Liver (tissue), 9 donors: ENCODE measurements around the gene CNOT10. TPM values are rescaled to one million over a fixed set of nuclear protein-coding genes. Genes with fewer than 3 reads are reported as not detected.

Experiments
- DNase-seq: peaks from one replicate; pipeline ENCODE4 v3.0.0-alpha.2; 2017; ENCODE audit warnings: low spot score
- H3K27ac ChIP-seq, 2 donors: one replicate each; pipeline ENCODE4 v1.7.0; 2013; ENCODE audit warnings: inconsistent platforms in 2 of 2, low read length in 2 of 2, control low read depth in 1 of 2, low read depth in 1 of 2, mild to moderate bottlenecking in 1 of 2
- H3K27me3 ChIP-seq, 4 donors: one replicate each; pipeline versions ENCODE4 v1.6.1 to v1.7.0; 2013; ENCODE audit warnings: low read length in 3 of 4, inconsistent platforms in 1 of 4, mild to moderate bottlenecking in 1 of 4, moderate library complexity in 1 of 4; ENCODE audit not compliant: control insufficient read depth in 4 of 4, insufficient read depth in 4 of 4
- H3K36me3 ChIP-seq, 4 donors: one replicate each; pipeline versions ENCODE4 v1.6.1 to v1.7.0; 2013; ENCODE audit warnings: low read length in 3 of 4, mild to moderate bottlenecking in 3 of 4, low read depth in 1 of 4, moderate library complexity in 1 of 4; ENCODE audit not compliant: control insufficient read depth in 4 of 4, insufficient read depth in 3 of 4
- H3K4me1 ChIP-seq, 4 donors: one replicate each; pipeline versions ENCODE4 v1.6.1 to v1.7.0; 2013; ENCODE audit warnings: low read length in 3 of 4, mild to moderate bottlenecking in 3 of 4, moderate library complexity in 1 of 4; ENCODE audit not compliant: control insufficient read depth in 4 of 4, insufficient read depth in 4 of 4
- H3K4me3 ChIP-seq, 3 donors: one replicate each; pipeline versions ENCODE4 v1.6.1 to v1.7.0; 2013; ENCODE audit warnings: low read length in 3 of 3, control low read depth in 1 of 3, low read depth in 1 of 3, mild to moderate bottlenecking in 1 of 3
- H3K9ac ChIP-seq, 2 donors: one replicate each; pipeline ENCODE4 v1.7.0; 2013; ENCODE audit warnings: low read length in 2 of 2, mild to moderate bottlenecking in 2 of 2, moderate library complexity in 2 of 2, control low read depth in 1 of 2, low read depth in 1 of 2
- H3K9me3 ChIP-seq, 4 donors: one replicate each; pipeline versions ENCODE4 v1.6.1 to v1.7.0; 2013; ENCODE audit warnings: low read length in 3 of 4; ENCODE audit not compliant: control insufficient read depth in 4 of 4
- EGR1 ChIP-seq, 2 donors: IDR thresholded peaks; 2 replicates each; pipeline ENCODE4 v1.6.1; 2016 to 2018; ENCODE audit warnings: antibody characterized with exemption in 2 of 2, low read depth in 2 of 2
- FOXA1 ChIP-seq: IDR thresholded peaks from 2 replicates; pipeline ENCODE4 v1.6.1; 2016; ENCODE audit warnings: antibody characterized with exemption
- FOXA2 ChIP-seq: IDR thresholded peaks from 2 replicates; pipeline ENCODE4 v1.6.1; 2016; ENCODE audit warnings: antibody characterized with exemption
- GABPA ChIP-seq, 2 donors: IDR thresholded peaks in 1 of 2; conservative IDR thresholded peaks in 1 of 2; 2 replicates each; pipeline ENCODE4 v1.6.1; 2016; ENCODE audit warnings: antibody characterized with exemption in 2 of 2, mild to moderate bottlenecking in 1 of 2, moderate library complexity in 1 of 2
- HNF4A ChIP-seq, 2 donors: conservative IDR thresholded peaks; 2 replicates each; pipeline ENCODE4 v1.6.1; 2016; ENCODE audit warnings: antibody characterized with exemption in 2 of 2, mild to moderate bottlenecking in 2 of 2
- HNF4G ChIP-seq: IDR thresholded peaks from 2 replicates; pipeline ENCODE4 v1.6.1; 2016; ENCODE audit warnings: antibody characterized with exemption
- JUND ChIP-seq, 2 donors: IDR thresholded peaks; 2 replicates each; pipeline ENCODE4 v1.6.1; 2016; ENCODE audit warnings: antibody characterized with exemption in 2 of 2
- NR2F2 ChIP-seq: IDR thresholded peaks from 2 replicates; pipeline ENCODE4 v1.6.1; 2016; ENCODE audit warnings: antibody characterized with exemption
- RAD21 ChIP-seq, 2 donors: IDR thresholded peaks; 2 replicates each; pipeline ENCODE4 v1.6.1; 2016; ENCODE audit warnings: antibody characterized with exemption in 2 of 2, mild to moderate bottlenecking in 2 of 2
- RXRA ChIP-seq, 2 donors: IDR thresholded peaks; 2 replicates each; pipeline ENCODE4 v1.6.1; 2017 to 2018; ENCODE audit warnings: antibody characterized with exemption in 2 of 2, mild to moderate bottlenecking in 1 of 2
- SP1 ChIP-seq: IDR thresholded peaks from 2 replicates; pipeline ENCODE4 v1.6.1; 2018; ENCODE audit warnings: antibody characterized with exemption, mild to moderate bottlenecking
- TAF1 ChIP-seq: conservative IDR thresholded peaks from 2 replicates; pipeline ENCODE4 v1.6.1; 2016; ENCODE audit warnings: antibody characterized with exemption, mild to moderate bottlenecking
- YY1 ChIP-seq: IDR thresholded peaks from 2 replicates; pipeline ENCODE4 v1.6.1; 2016; ENCODE audit warnings: antibody characterized with exemption, mild to moderate bottlenecking
- WGBS: extraction: QIAGEN DNeasy Blood & Tissue Kit; methylation state at CpG from one replicate; pipeline ENCODE4 v1.1.7; 2013; 5-methylcytosine and 5-hydroxymethylcytosine counted together
- polyA plus RNA-seq, 2 donors: library from polyadenylated mRNA; stranded (reverse) in 1 of 2; unstranded in 1 of 2; fragments of 200-250 nt in 1 of 2; fragments of >200 nt in 1 of 2; fragmentation: Nextera tagmentation in 1 of 2; extraction: Ambion mirVana in 1 of 2; gene quantifications; one replicate each; pipeline versions ENCODE4 v1.2.1 to v1.2.3, GENCODE V29; 2013 to 2015
- total RNA-seq, 2 donors: library from RNA; depleted of rRNA; stranded (reverse); fragments of >200 nt; gene quantifications; one replicate each; pipeline ENCODE4 v1.2.3, GENCODE V29; 2014
- TF ChIP-seq, protein P1 (sequence below): IDR thresholded peaks from 2 replicates; pipeline ENCODE4 v1.6.1; 2016; ENCODE audit warnings: antibody characterized with exemption
- TF ChIP-seq, protein P2 (sequence below): IDR thresholded peaks from 2 replicates; pipeline ENCODE4 v1.6.1; 2016; ENCODE audit warnings: antibody characterized with exemption
- TF ChIP-seq, protein P3 (sequence below): IDR thresholded peaks from 2 replicates; pipeline ENCODE4 v1.6.1; 2016; ENCODE audit warnings: antibody characterized with exemption
- TF ChIP-seq, protein P4 (sequence below): IDR thresholded peaks from 2 replicates; pipeline ENCODE4 v1.6.1; 2016; ENCODE audit warnings: antibody characterized with exemption, mild to moderate bottlenecking
- TF ChIP-seq, protein P5 (sequence below): fragments of 150-350 bp; IDR thresholded peaks from 2 replicates; pipeline ENCODE4 v1.5.1; 2017; ENCODE audit warnings: improper control_type of control experiment, low read depth, low read length; ENCODE audit not compliant: missing input control
- donor health status: healthy.
- donor health status: healthy.
- donor health status: healthy.
- donor health status: healthy.
- donor health status: healthy.

Gene CNOT10
- total and polyA plus RNA-seq, 4 donors = 6.7 to 19.6 (median 11.1) TPM

GRCh38 chr3:32764481-32764880 is 79.5 kb downstream of the CNOT10 start:
- no peaks in the 10 kb centered on the region for H3K27me3 ChIP-seq
- WGBS = 96% methylated on average over 8 of the region's 8 CpGs
- H3K4me3 ChIP-seq = no peak overlapping the region
- no peak overlapping the region for H3K27ac ChIP-seq
- no peaks in the 10 kb centered on the region for H3K4me1 ChIP-seq
- no peak for DNase-seq
- no peaks in the 10 kb centered on the region for H3K9me3 ChIP-seq
- no peak overlapping the region for H3K9ac ChIP-seq
- H3K36me3 ChIP-seq = peaks cover 9 to 28% (median 18%) of the 10 kb centered on the region in 4 donors
- TF ChIP-seq FOXA2 = no peak
- no peak for TF ChIP-seq EGR1 (IDR thresholded peaks at IDR 0.05; ENCODE audit: low read depth in 2 of 2)
- no peak for TF ChIP-seq NR2F2
- TF ChIP-seq RXRA (IDR thresholded peaks at IDR 0.05) = no peak
- TF ChIP-seq, protein P1, sequence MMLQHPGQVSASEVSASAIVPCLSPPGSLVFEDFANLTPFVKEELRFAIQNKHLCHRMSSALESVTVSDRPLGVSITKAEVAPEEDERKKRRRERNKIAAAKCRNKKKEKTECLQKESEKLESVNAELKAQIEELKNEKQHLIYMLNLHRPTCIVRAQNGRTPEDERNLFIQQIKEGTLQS = no peak
- TF ChIP-seq SP1 = no peak
- no peak for TF ChIP-seq JUND (IDR thresholded peaks at IDR 0.05)
- no peak for TF ChIP-seq GABPA (IDR thresholded peaks at IDR 0.05 in 1 of 2, conservative IDR thresholded peaks at IDR 0.05 in 1 of 2)
- TF ChIP-seq, protein P2, sequence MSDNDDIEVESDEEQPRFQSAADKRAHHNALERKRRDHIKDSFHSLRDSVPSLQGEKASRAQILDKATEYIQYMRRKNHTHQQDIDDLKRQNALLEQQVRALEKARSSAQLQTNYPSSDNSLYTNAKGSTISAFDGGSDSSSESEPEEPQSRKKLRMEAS = no peak
- TF ChIP-seq, protein P3, sequence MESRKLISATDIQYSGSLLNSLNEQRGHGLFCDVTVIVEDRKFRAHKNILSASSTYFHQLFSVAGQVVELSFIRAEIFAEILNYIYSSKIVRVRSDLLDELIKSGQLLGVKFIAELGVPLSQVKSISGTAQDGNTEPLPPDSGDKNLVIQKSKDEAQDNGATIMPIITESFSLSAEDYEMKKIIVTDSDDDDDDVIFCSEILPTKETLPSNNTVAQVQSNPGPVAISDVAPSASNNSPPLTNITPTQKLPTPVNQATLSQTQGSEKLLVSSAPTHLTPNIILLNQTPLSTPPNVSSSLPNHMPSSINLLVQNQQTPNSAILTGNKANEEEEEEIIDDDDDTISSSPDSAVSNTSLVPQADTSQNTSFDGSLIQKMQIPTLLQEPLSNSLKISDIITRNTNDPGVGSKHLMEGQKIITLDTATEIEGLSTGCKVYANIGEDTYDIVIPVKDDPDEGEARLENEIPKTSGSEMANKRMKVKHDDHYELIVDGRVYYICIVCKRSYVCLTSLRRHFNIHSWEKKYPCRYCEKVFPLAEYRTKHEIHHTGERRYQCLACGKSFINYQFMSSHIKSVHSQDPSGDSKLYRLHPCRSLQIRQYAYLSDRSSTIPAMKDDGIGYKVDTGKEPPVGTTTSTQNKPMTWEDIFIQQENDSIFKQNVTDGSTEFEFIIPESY = no peak
- TF ChIP-seq HNF4A (conservative IDR thresholded peaks at IDR 0.05) = no peak
- no peak for TF ChIP-seq YY1
- TF ChIP-seq, protein P4, sequence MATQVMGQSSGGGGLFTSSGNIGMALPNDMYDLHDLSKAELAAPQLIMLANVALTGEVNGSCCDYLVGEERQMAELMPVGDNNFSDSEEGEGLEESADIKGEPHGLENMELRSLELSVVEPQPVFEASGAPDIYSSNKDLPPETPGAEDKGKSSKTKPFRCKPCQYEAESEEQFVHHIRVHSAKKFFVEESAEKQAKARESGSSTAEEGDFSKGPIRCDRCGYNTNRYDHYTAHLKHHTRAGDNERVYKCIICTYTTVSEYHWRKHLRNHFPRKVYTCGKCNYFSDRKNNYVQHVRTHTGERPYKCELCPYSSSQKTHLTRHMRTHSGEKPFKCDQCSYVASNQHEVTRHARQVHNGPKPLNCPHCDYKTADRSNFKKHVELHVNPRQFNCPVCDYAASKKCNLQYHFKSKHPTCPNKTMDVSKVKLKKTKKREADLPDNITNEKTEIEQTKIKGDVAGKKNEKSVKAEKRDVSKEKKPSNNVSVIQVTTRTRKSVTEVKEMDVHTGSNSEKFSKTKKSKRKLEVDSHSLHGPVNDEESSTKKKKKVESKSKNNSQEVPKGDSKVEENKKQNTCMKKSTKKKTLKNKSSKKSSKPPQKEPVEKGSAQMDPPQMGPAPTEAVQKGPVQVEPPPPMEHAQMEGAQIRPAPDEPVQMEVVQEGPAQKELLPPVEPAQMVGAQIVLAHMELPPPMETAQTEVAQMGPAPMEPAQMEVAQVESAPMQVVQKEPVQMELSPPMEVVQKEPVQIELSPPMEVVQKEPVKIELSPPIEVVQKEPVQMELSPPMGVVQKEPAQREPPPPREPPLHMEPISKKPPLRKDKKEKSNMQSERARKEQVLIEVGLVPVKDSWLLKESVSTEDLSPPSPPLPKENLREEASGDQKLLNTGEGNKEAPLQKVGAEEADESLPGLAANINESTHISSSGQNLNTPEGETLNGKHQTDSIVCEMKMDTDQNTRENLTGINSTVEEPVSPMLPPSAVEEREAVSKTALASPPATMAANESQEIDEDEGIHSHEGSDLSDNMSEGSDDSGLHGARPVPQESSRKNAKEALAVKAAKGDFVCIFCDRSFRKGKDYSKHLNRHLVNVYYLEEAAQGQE = no peak
- TF ChIP-seq FOXA1 = no peak
- TF ChIP-seq, protein P5, sequence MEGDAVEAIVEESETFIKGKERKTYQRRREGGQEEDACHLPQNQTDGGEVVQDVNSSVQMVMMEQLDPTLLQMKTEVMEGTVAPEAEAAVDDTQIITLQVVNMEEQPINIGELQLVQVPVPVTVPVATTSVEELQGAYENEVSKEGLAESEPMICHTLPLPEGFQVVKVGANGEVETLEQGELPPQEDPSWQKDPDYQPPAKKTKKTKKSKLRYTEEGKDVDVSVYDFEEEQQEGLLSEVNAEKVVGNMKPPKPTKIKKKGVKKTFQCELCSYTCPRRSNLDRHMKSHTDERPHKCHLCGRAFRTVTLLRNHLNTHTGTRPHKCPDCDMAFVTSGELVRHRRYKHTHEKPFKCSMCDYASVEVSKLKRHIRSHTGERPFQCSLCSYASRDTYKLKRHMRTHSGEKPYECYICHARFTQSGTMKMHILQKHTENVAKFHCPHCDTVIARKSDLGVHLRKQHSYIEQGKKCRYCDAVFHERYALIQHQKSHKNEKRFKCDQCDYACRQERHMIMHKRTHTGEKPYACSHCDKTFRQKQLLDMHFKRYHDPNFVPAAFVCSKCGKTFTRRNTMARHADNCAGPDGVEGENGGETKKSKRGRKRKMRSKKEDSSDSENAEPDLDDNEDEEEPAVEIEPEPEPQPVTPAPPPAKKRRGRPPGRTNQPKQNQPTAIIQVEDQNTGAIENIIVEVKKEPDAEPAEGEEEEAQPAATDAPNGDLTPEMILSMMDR = no peak
- no peak for TF ChIP-seq RAD21 (IDR thresholded peaks at IDR 0.05)

DNA sequence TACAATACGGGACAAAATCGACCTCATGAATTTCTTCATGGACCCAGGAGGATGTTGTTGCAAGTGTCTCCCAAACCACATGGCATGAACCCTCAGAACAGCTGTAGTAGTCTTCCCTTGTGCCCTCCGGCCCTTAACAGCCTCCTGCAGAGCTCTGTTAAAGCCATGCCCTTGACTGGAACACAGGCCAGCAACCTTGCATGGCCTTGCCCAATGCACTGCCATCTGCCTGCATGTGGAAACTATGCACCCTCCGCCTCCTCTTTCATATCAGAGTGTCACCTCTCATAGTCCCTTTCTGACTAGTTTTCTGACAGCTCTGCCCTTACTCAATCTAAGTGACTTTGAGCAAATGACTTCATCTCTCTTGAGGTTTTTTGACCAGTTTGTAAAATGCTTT is 93.4 kb downstream of the CNOT10 start:
- H3K4me1 ChIP-seq = peaks cover 6 to 13% (median 9%) of the 10 kb centered on the region in 4 donors
- 87% methylated on average over 4 of the region's 4 CpGs for WGBS
- no peaks in the 10 kb centered on the region for H3K9me3 ChIP-seq
- no peak overlapping the region for H3K9ac ChIP-seq
- H3K36me3 ChIP-seq = peaks cover 0 to 8% (median 2%) of the 10 kb centered on the region in 4 donors
- no peaks in the 10 kb centered on the region for H3K27me3 ChIP-seq
- DNase-seq = no peak
- H3K4me3 ChIP-seq = no peak overlapping the region
- H3K27ac ChIP-seq = no peak overlapping the region
- TF ChIP-seq TAF1 = no peak
- TF ChIP-seq HNF4A (conservative IDR thresholded peaks at IDR 0.05) = no peak
- TF ChIP-seq RAD21 (IDR thresholded peaks at IDR 0.05) = no peak
- no peak for TF ChIP-seq GABPA (IDR thresholded peaks at IDR 0.05 in 1 of 2, conservative IDR thresholded peaks at IDR 0.05 in 1 of 2)
- TF ChIP-seq EGR1 (IDR thresholded peaks at IDR 0.05; ENCODE audit: low read depth in 2 of 2) = no peak
- TF ChIP-seq FOXA1 = no peak
- TF ChIP-seq HNF4G = no peak
- TF ChIP-seq SP1 = no peak
- TF ChIP-seq, protein P1 = no peak
- TF ChIP-seq, protein P5 = no peak
- no peak for TF ChIP-seq YY1
- no peak for TF ChIP-seq FOXA2
- no peak for TF ChIP-seq JUND (IDR thresholded peaks at IDR 0.05)
